Esophagus muscularis mucosa (tissue), 3 donors: ENCODE measurements around the gene CUX1.
"Not testable (repeated sequence)": the region's sequence is repeated elsewhere in the genome, so short reads cannot be mapped to it uniquely, and the experiment has no call there.

ENCODE experiments used
- CTCF ChIP-seq, 3 experiments: fragments of 200-600 bp in 2 of 3; fragments of 450-650 bp in 1 of 3; sonication (generic) in 2 of 3; IDR thresholded peaks; one replicate each; pipeline ENCODE4 v1.5.1; 2017 to 2019; ENCODE audit warnings: antibody characterized with exemption in 3 of 3, mild to moderate bottlenecking in 2 of 3, moderate library complexity in 1 of 3
- POLR2A ChIP-seq: fragments of 450-650 bp; IDR thresholded peaks from one replicate; pipeline ENCODE4 v1.6.1; 2017; ENCODE audit warnings: antibody characterized with exemption, moderate library complexity, mild to moderate bottlenecking, low read depth
- POLR2AphosphoS5 ChIP-seq, 2 donors: sonication (generic); formaldehyde crosslinking; IDR thresholded peaks; one replicate each; pipeline ENCODE4 v1.6.1; 2017; ENCODE audit warnings: antibody characterized with exemption in 2 of 2

- not testable (repeated sequence) for TF ChIP-seq CTCF (IDR thresholded peaks at IDR 0.05); POLR2AphosphoS5 (IDR thresholded peaks at IDR 0.05); POLR2A
Measured at GRCh38 chr7:101929911-101930310, 112.5 kb downstream of the CUX1 start.
